GM23338 (cell line): ENCODE measurements around the gene MMP19. TPM values are rescaled to one million over a fixed set of nuclear protein-coding genes. Genes with fewer than 3 reads are reported as not detected.

Experiments used
- ATAC-seq: fragments of 200-7000 bp; cut with Tn5 transposase; 3 replicates; pipeline ENCODE4 v1.9.1; 2020
- DNase-seq: peaks from one replicate; pipeline ENCODE4 v3.0.0-alpha.2; 2015; ENCODE audit warnings: low spot score
- H2AFZ ChIP-seq: fragments of 200-600 bp; sonication (generic); 2 replicates; pipeline ENCODE4 v1.8.0; 2016; ENCODE audit warnings: antibody characterized with exemption, mild to moderate bottlenecking, moderate library complexity
- H3F3A ChIP-seq: fragments of 200-600 bp; sonication (generic); replicated peaks from 2 replicates; pipeline ENCODE4 v1.8.0; 2017; ENCODE audit warnings: antibody characterized with exemption, mixed run types, low read depth
- H3K27ac ChIP-seq: fragments of 200-600 bp; sonication (generic); 2 replicates; pipeline ENCODE4 v1.6.1; 2016; ENCODE audit warnings: low read depth
- H3K27me3 ChIP-seq: fragments of 200-600 bp; sonication (generic); 2 replicates; pipeline ENCODE4 v1.8.0; 2016; ENCODE audit warnings: mild to moderate bottlenecking, mixed run types, moderate library complexity; ENCODE audit not compliant: insufficient read depth
- H3K36me3 ChIP-seq: fragments of 200-600 bp; sonication (generic); 2 replicates; pipeline ENCODE4 v1.8.0; 2016; ENCODE audit warnings: mild to moderate bottlenecking; ENCODE audit not compliant: insufficient read depth
- H3K4me1 ChIP-seq: fragments of 200-600 bp; sonication (generic); 2 replicates; pipeline ENCODE4 v1.8.0; 2016; ENCODE audit warnings: mild to moderate bottlenecking, moderate library complexity; ENCODE audit not compliant: insufficient read depth
- H3K4me2 ChIP-seq: fragments of 200-600 bp; sonication (generic); 2 replicates; pipeline ENCODE4 v1.7.1; 2017; ENCODE audit warnings: mixed run types
- H3K4me3 ChIP-seq: fragments of 200-600 bp; sonication (generic); 2 replicates; pipeline ENCODE4 v1.6.1; 2016; ENCODE audit warnings: mixed run types
- H3K79me2 ChIP-seq: fragments of 200-600 bp; sonication (generic); replicated peaks from 2 replicates; pipeline ENCODE4 v1.8.0; 2017; ENCODE audit warnings: mild to moderate bottlenecking; ENCODE audit not compliant: insufficient read depth
- H3K9me2 ChIP-seq: fragments of 200-600 bp; sonication (generic); 2 replicates; pipeline ENCODE4 v1.8.0; 2017; ENCODE audit not compliant: insufficient read depth
- H4K20me1 ChIP-seq: fragments of 200-600 bp; sonication (generic); replicated peaks from 2 replicates; pipeline ENCODE4 v1.8.0; 2017; ENCODE audit warnings: mild to moderate bottlenecking; ENCODE audit not compliant: insufficient read depth
- H3K27ac Mint-ChIP-seq: 2 replicates; pipeline ENCODE4 v1.8.0; 2020; ENCODE audit warnings: inconsistent platforms, mild to moderate bottlenecking, moderate library complexity, mixed read lengths
- H3K27me3 Mint-ChIP-seq: 3 replicates; pipeline ENCODE4 v1.8.0; 2022; ENCODE audit warnings: low read depth, mild to moderate bottlenecking, moderate library complexity, mixed read lengths, inconsistent platforms; ENCODE audit not compliant: insufficient read depth, poor library complexity
- H3K36me3 Mint-ChIP-seq: 3 replicates; pipeline ENCODE4 v1.8.0; 2021; ENCODE audit warnings: low read depth, mild to moderate bottlenecking, inconsistent platforms, moderate library complexity, mixed read lengths
- H3K4me1 Mint-ChIP-seq: 3 replicates; pipeline ENCODE4 v1.8.0; 2020; ENCODE audit warnings: mild to moderate bottlenecking, inconsistent platforms, mixed read lengths
- H3K4me3 Mint-ChIP-seq: 3 replicates; pipeline ENCODE4 v1.8.0; 2021; ENCODE audit warnings: moderate library complexity, mild to moderate bottlenecking, inconsistent platforms, mixed read lengths
- H3K9me3 Mint-ChIP-seq: 3 replicates; pipeline ENCODE4 v1.8.0; 2020; ENCODE audit warnings: moderate library complexity, mild to moderate bottlenecking, inconsistent platforms, mixed read lengths
- EZH2phosphoT487 ChIP-seq: fragments of 200-600 bp; sonication (generic); IDR thresholded peaks from one replicate; pipeline ENCODE4 v1.8.1; 2018; ENCODE audit warnings: antibody characterized with exemption; ENCODE audit not compliant: unreplicated experiment
- NANOG ChIP-seq: IDR thresholded peaks from 2 replicates; pipeline ENCODE4 v1.6.1; 2016; ENCODE audit warnings: antibody characterized with exemption, borderline replicate concordance
- POLR2AphosphoS5 ChIP-seq: IDR thresholded peaks from 2 replicates; pipeline ENCODE4 v1.6.1; 2016; ENCODE audit warnings: antibody characterized with exemption, low read depth
- REST ChIP-seq: IDR thresholded peaks from one replicate; pipeline ENCODE4 v1.6.1; 2018; ENCODE audit warnings: antibody characterized with exemption; ENCODE audit not compliant: unreplicated experiment
- STAT1 ChIP-seq: IDR thresholded peaks from one replicate; pipeline ENCODE4 v1.6.1; 2016; ENCODE audit warnings: antibody characterized with exemption; ENCODE audit not compliant: unreplicated experiment
- ZNF462 ChIP-seq: fragments of 250-450 bp; sonication (Bioruptor Pico); IDR thresholded peaks from 2 replicates; pipeline ENCODE4 v1.5.0; 2020; ENCODE audit warnings: mild to moderate bottlenecking, moderate library complexity
- polyA plus RNA-seq: library from polyadenylated mRNA; unstranded; fragments of >200 nt; fragmentation: Nextera tagmentation; extraction: Ambion mirVana; gene quantifications from 2 replicates; pipeline ENCODE4 v1.2.1, GENCODE V29; 2016
- total RNA-seq: library from RNA; depleted of rRNA; stranded (reverse); fragments of >200 nt; shearing (Covaris generic); gene quantifications from 2 replicates; pipeline ENCODE4 v1.2.3, GENCODE V29; 2014

Gene MMP19
- total and polyA plus RNA-seq, 2 experiments from 2014 or later = 1.4 to 1.5 TPM

- no peak for TF ChIP-seq ZNF462 (CRISPR knock-in tag)
- TF ChIP-seq STAT1 = no peak
- TF ChIP-seq REST = no peak
- no peak for TF ChIP-seq NANOG
Measured at GRCh38 chr12:55818886-55819285, 23.9 kb downstream of the MMP19 start (continued).

- H4K20me1 ChIP-seq = peaks cover 35% of the 10 kb centered on the region
- peak overlapping the region; percentile 93 for H3K4me2 ChIP-seq
- peaks cover 30% of the 10 kb centered on the region for H3K36me3 ChIP-seq
- no peak overlapping the region for H3K27ac ChIP-seq
- H3K27ac Mint-ChIP-seq = no peak overlapping the region
- H3F3A ChIP-seq = peaks cover 31% of the 10 kb centered on the region; the same call in 1 of the 2 replicates
- no peaks in the 10 kb centered on the region for H3K27me3 ChIP-seq
- H3K27me3 Mint-ChIP-seq = peaks cover 3% of the 10 kb centered on the region
- H3K9me2 ChIP-seq = no peaks in the 10 kb centered on the region
- ATAC-seq (peak; percentile 21), DNase-seq (no peak)
- H3K9me3 Mint-ChIP-seq = no peaks in the 10 kb centered on the region
- H3K36me3 Mint-ChIP-seq = peaks cover 46% of the 10 kb centered on the region
- peaks cover 38% of the 10 kb centered on the region for H3K4me1 ChIP-seq
- H3K4me1 Mint-ChIP-seq = peaks cover 29% of the 10 kb centered on the region
- H3K79me2 ChIP-seq = peaks cover 59% of the 10 kb centered on the region
- H3K4me3 ChIP-seq = peak overlapping the region; percentile 82
- H3K4me3 Mint-ChIP-seq = no peak overlapping the region
- H2AFZ ChIP-seq = no peak overlapping the region
- TF ChIP-seq POLR2AphosphoS5 (no peak), ZNF462 (CRISPR knock-in tag) (no peak), EZH2phosphoT487 (no peak)
Measured at GRCh38 chr12:55818140-55818728, 24.5 kb downstream of the MMP19 start.
